Suprapubic skin (tissue), 4 donors: ENCODE results near the gene HSD11B2. TPM values are rescaled to one million over a fixed set of nuclear protein-coding genes. Genes with fewer than 3 reads are reported as not detected.

Experiments used
- DNase-seq, 2 donors: peaks; one replicate each; pipeline ENCODE4 v3.0.0-alpha.2; 2019; ENCODE audit warnings: low spot score in 2 of 2
- H3K27ac ChIP-seq: fragments of 200-600 bp; sonication (generic); one replicate; pipeline ENCODE4 v1.5.1; 2019
- H3K27me3 ChIP-seq: fragments of 200-600 bp; sonication (generic); one replicate; pipeline ENCODE4 v1.5.1; 2019
- H3K36me3 ChIP-seq: fragments of 200-600 bp; sonication (generic); one replicate; pipeline ENCODE4 v1.5.1; 2019
- H3K4me1 ChIP-seq: fragments of 200-600 bp; sonication (generic); one replicate; pipeline ENCODE4 v1.5.1; 2019
- H3K4me3 ChIP-seq: fragments of 200-600 bp; sonication (generic); one replicate; pipeline ENCODE4 v1.5.1; 2019; ENCODE audit warnings: mild to moderate bottlenecking
- H3K9me3 ChIP-seq: fragments of 200-600 bp; sonication (generic); one replicate; pipeline ENCODE4 v1.5.1; 2019
- EP300 ChIP-seq: sonication (generic); formaldehyde crosslinking; IDR thresholded peaks from one replicate; pipeline ENCODE4 v1.6.1; 2017; ENCODE audit warnings: antibody characterized with exemption
- POLR2A ChIP-seq, 2 donors: fragments of 450-650 bp; IDR thresholded peaks; one replicate each; pipeline ENCODE4 v1.6.1; 2017; ENCODE audit warnings: antibody characterized with exemption in 2 of 2, mild to moderate bottlenecking in 2 of 2, moderate library complexity in 2 of 2
- POLR2AphosphoS5 ChIP-seq, 3 donors: sonication (generic); formaldehyde crosslinking; IDR thresholded peaks; one replicate each; pipeline ENCODE4 v1.6.1; 2017; ENCODE audit warnings: antibody characterized with exemption in 3 of 3
- WGBS: methylation state at CpG from one replicate; pipeline ENCODE4 v1.1.5; 2018; 5-methylcytosine and 5-hydroxymethylcytosine counted together
- total RNA-seq, 4 donors: library from RNA; depleted of rRNA; stranded (reverse); fragments of >200 nt; gene quantifications; one replicate each; pipeline ENCODE4 v1.1.0, GENCODE V29; 2016
- TF ChIP-seq, protein P1 (sequence below), 2 donors: fragments of 200-600 bp in 1 of 2; fragments of 450-650 bp in 1 of 2; sonication (generic) in 1 of 2; IDR thresholded peaks; one replicate each; pipeline ENCODE4 v1.5.1; 2016 to 2019; ENCODE audit warnings: antibody characterized with exemption in 2 of 2, mild to moderate bottlenecking in 1 of 2, moderate library complexity in 1 of 2

Gene HSD11B2
- total RNA-seq, 4 donors from 2014 or later: 45.6 to 164 (median 69.1) TPM

DNA sequence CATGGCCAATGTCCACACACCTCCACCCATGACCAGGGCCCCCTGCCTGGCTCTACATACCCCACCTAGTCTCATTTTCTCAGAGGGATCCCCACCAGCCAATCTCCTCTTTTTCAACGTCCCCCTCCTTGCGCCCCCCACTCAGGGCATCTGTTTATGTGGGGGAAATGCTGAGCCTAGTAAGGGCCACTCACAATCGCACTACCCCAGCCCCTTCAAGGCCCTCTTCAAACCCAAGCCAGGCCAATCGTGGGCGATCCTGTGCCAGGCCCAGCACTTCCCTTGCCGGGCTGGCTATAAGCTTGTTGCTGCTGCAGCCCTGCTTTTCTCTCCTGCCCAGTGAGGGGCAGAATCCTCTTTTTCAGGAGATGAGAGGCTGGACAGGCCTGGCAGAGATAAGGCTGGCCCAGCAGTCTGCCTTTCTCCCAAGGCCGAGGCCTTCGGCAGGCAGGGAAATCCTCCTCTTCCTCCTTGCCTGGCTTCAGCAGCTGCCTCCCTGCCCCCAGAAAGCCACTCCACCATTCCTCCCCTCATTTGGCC lies 16.1 kb downstream of the HSD11B2 start:
- H3K27me3 ChIP-seq: no peaks in the 10 kb centered on the region
- no peak overlapping the region for H3K4me3 ChIP-seq
- H3K9me3 ChIP-seq: no peaks in the 10 kb centered on the region
- H3K27ac ChIP-seq: no peak overlapping the region
- H3K36me3 ChIP-seq: peaks cover 57% of the 10 kb centered on the region
- WGBS: 77% methylated on average over 8 of the region's 8 CpGs
- H3K4me1 ChIP-seq: peaks cover 78% of the 10 kb centered on the region
- no peak for DNase-seq
- TF ChIP-seq POLR2AphosphoS5 (IDR thresholded peaks at IDR 0.05) (no peak), POLR2A (IDR thresholded peaks at IDR 0.05) (no peak), EP300 (no peak)
- TF ChIP-seq, protein P1, sequence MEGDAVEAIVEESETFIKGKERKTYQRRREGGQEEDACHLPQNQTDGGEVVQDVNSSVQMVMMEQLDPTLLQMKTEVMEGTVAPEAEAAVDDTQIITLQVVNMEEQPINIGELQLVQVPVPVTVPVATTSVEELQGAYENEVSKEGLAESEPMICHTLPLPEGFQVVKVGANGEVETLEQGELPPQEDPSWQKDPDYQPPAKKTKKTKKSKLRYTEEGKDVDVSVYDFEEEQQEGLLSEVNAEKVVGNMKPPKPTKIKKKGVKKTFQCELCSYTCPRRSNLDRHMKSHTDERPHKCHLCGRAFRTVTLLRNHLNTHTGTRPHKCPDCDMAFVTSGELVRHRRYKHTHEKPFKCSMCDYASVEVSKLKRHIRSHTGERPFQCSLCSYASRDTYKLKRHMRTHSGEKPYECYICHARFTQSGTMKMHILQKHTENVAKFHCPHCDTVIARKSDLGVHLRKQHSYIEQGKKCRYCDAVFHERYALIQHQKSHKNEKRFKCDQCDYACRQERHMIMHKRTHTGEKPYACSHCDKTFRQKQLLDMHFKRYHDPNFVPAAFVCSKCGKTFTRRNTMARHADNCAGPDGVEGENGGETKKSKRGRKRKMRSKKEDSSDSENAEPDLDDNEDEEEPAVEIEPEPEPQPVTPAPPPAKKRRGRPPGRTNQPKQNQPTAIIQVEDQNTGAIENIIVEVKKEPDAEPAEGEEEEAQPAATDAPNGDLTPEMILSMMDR (IDR thresholded peaks at IDR 0.05): no peak

DNA sequence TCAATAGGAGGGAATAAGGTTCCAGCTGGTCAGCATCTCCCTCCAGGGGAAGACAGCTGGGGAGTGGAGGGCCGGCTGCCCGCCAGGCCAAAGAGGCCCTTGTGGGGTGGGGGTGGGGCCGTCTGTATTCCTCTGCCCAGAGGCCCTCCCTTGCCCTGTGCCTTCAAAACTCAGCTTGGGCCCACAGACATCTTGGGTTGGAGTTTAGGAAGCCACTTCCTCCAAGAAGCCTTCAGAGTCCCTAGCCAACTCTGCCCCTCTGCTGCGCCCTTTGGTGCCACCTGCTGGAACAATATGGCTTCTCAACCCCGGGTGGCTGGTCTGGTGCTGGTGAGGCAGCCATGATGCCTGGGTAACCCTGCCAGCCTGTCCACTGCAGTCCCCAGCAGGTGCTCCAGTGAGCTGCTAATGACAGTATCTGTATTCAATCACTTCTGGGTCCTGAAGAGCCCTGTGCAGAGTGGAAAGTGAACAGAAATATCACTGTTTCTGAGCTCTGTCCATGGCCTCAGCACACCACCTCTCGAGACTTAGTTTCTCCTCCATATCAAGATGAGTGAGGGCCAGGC lies 16.7 kb downstream of the HSD11B2 start:
- 100% methylated on average over 1 of the region's 6 CpGs for WGBS
- DNase-seq: no peak
- peaks cover 77% of the 10 kb centered on the region for H3K4me1 ChIP-seq
- no peaks in the 10 kb centered on the region for H3K27me3 ChIP-seq
- peaks cover 62% of the 10 kb centered on the region for H3K36me3 ChIP-seq
- no peaks in the 10 kb centered on the region for H3K9me3 ChIP-seq
- TF ChIP-seq EP300 (no peak), POLR2AphosphoS5 (IDR thresholded peaks at IDR 0.05) (no peak), POLR2A (IDR thresholded peaks at IDR 0.05) (no peak)
- TF ChIP-seq, protein P1 (IDR thresholded peaks at IDR 0.05): peak in 1 of 2 donors; percentile 12
- no peak overlapping the region for H3K4me3 ChIP-seq
- no peak overlapping the region for H3K27ac ChIP-seq

DNA sequence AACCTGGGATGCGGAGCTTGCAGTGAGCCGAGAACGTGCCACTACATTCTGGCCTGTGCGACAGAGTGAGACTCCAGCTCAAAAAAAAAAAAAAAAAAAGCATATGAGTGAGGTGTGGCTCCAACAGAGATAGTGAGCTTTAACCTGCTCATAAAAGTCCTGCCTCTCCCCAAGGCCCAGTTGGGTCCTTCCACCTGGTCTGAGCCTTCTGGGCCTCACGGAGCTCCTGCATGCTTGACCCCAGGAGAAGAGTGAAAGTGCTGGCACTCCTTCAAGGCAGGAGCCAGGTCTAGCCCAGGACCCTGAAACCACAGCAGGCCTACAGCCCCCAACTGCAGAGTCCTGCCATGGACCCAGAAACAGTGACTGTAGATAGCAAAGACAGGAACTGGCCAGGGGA lies 17.7 kb downstream of the HSD11B2 start:
- TF ChIP-seq POLR2A (IDR thresholded peaks at IDR 0.05) (no peak), EP300 (no peak), POLR2AphosphoS5 (IDR thresholded peaks at IDR 0.05) (no peak)
- TF ChIP-seq, protein P1 (IDR thresholded peaks at IDR 0.05): no peak
- H3K27ac ChIP-seq: no peak overlapping the region
- peaks cover 67% of the 10 kb centered on the region for H3K36me3 ChIP-seq
- H3K4me1 ChIP-seq: peaks cover 67% of the 10 kb centered on the region
- no peak for DNase-seq
- no peaks in the 10 kb centered on the region for H3K27me3 ChIP-seq
- H3K4me3 ChIP-seq: no peak overlapping the region
- H3K9me3 ChIP-seq: no peaks in the 10 kb centered on the region
- WGBS: 90% methylated on average over 5 of the region's 5 CpGs

DNA sequence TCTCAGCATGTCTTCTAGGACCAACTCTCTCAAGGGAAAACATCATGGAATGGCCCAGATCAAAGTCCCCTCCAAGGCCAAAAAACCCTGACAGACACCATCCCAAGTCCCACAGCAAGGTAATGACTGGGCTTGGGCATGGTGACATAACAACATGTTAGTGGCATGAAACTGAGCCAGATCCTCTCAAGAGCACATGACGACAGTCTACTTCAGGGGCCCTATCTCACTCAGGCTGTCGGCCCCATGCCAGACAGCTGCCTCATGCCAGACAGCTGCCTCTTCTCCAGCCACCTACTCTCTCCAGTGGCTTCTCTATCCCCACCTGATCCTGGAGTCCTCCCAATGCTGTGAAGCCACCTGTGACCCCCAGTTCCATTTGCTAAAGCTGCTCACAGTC lies 18.4 kb downstream of the HSD11B2 start:
- no peak for DNase-seq
- Histone ChIP-seq H3K27me3 (no peaks in the 10 kb centered on the region), H3K4me3 (no peak overlapping the region), H3K9me3 (no peaks in the 10 kb centered on the region), H3K27ac (no peak overlapping the region), H3K4me1 (peaks cover 60% of the 10 kb centered on the region), H3K36me3 (peaks cover 65% of the 10 kb centered on the region)
- 87% methylated on average over 2 of the region's 2 CpGs for WGBS
- TF ChIP-seq POLR2AphosphoS5 (IDR thresholded peaks at IDR 0.05): no peak
- TF ChIP-seq, protein P1 (IDR thresholded peaks at IDR 0.05): no peak
- no peak for TF ChIP-seq POLR2A (IDR thresholded peaks at IDR 0.05)
- TF ChIP-seq EP300: no peak

DNA sequence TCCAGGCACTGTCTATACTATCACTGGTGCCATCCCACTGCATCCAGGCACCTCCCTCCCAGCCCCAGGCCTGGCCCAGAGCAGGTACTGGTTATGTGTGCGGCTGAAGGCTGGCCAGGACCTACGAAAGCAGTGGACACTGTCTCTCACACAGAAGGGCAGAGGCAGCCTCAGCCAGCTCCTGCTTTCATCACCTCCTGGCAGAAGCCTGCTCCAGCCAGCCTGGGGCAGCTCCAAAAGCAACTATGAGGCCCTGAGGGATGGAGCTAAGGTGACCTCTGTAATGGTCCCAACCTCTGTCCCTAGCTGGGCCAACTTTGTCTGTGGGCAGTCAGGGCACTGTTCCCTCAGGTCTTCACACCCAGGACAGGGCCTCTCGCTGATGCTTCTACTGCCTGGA lies 18.8 kb downstream of the HSD11B2 start:
- Histone ChIP-seq H3K36me3 (peaks cover 62% of the 10 kb centered on the region), H3K9me3 (no peaks in the 10 kb centered on the region), H3K27ac (no peak overlapping the region), H3K4me1 (peaks cover 58% of the 10 kb centered on the region), H3K4me3 (no peak overlapping the region), H3K27me3 (no peaks in the 10 kb centered on the region)
- TF ChIP-seq, protein P1 (IDR thresholded peaks at IDR 0.05): no peak
- no peak for TF ChIP-seq POLR2A (IDR thresholded peaks at IDR 0.05)
- TF ChIP-seq EP300: no peak
- TF ChIP-seq POLR2AphosphoS5 (IDR thresholded peaks at IDR 0.05): no peak
- DNase-seq: no peak
- 74% methylated on average over 2 of the region's 3 CpGs for WGBS
